GM19328 (cell line): ENCODE results near the gene DGLUCY.
"Not testable (repeated sequence)": the region's sequence is repeated elsewhere in the genome, so short reads cannot be mapped to it uniquely, and the experiment has no call there.

ENCODE experiments used
- ATAC-seq: cut with Tn5 transposase; IDR thresholded peaks from one replicate; pipeline ENCODE4 v1.9.1; 2021; ENCODE audit warnings: mild to moderate bottlenecking, moderate library complexity; ENCODE audit not compliant: unreplicated experiment

Gene DGLUCY

DNA sequence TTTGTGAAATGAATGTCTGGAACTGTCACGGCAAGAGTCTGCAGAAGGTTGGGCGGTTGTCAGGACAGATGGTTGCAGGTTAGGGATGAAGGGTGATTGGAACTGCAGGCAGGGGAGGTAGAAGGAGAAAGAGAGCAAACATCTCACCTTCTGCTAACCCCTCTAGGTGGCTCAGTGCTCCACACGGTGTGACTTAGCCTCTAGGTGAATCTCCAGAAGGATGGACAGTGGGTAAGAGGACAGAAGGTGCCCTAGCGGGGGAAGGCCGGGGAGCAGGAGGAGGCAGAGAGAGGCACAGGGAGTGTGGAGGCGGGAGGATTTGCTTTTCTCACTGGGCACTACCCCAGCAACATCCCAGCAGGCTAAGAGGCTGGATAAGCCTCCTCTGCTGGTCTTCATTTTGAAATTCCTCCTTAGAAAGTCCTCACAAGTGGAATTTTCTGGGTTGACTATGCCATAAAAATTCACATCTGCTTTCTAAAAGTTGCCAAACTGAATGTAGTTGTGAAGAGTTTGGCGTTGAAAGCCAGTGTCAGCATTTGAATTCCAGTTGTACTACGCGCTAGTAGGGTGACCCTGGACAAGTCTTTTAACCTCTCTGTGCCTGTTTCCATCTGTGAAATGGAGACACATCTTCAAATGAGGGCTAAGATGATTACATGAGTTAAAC lies 141.3 kb downstream of the DGLUCY start:
- no peak for ATAC-seq

DNA sequence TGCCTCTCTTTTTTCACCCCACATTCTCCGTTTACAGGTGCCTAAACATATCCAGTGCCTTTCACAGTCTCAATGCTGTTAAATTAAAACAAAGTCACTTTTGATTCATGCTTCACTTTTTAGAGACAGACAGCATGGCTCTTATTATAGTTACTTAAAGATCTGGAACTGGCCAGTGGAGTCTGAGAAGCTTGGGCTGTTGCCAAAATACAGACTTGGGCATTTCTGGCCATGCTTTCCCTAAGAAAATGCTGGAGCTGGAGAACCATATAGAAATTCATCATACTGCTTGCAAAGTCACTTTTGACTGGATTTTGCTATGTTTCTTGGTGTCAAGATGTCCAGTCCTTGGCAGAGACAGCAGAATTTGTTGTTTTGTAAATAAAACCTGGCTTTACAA lies 142.8 kb downstream of the DGLUCY start:
- no peak for ATAC-seq

DNA sequence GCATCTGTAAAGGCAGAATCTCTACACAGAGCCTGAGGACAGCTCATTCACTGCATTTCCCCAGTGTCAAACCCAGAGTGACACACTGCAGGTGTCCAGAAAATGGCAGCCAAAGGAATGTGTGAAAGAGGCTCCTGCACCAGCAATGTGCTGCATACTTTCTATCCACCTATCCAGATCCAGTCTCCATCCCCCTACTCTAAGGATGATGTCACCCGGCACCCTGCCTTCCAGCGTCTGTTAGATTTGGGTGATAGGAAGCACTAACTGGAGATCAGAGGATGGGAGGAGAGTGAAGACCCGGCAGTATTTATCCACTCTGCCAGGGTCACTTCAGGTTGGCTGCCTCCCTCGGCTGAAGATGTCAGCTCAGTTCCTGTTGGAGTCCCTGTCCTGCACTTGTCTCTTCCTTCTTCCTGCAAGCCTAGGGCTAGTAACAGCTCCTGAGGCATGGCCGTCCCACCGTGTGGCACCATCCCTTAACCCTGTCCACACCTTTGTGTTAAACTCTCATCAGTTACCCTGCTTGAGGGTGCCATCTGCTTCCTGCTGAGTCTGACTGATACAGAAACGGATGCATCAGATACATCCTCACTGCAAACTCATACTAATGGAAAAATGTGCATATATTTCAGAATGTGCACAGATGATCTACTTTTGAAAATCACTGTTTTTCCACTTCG lies 143.6 kb downstream of the DGLUCY start:
- no peak for ATAC-seq

DNA sequence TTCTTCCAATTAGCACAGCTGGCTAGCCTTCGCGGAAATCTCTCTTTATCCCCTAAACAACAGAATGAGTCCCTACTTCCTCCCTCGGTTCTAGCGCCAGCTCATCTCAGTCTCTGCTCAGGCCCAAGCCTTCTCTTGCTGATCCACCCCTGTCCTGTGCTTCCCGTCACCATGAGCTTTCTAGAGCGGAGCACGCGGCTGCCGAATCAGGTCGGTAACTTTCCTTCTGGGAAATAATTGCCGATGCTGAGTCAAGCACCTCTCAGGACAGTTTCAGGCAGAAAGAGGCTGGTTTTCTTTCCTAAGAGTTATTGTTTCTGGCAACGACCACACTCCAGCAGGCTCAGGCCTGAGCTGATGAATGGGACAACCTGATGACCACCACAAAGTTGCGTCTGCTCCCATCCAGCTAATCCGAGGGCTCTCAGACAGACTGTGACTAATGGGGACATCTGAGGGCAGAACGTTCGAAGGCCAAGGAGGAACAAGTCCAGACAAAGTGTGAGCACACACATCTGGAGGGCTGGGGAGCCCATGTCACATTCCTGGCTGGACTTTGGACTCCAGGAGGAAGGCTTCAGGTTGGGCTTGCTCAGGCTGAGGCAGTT lies 144.2 kb downstream of the DGLUCY start:
- ATAC-seq: no peak

DNA sequence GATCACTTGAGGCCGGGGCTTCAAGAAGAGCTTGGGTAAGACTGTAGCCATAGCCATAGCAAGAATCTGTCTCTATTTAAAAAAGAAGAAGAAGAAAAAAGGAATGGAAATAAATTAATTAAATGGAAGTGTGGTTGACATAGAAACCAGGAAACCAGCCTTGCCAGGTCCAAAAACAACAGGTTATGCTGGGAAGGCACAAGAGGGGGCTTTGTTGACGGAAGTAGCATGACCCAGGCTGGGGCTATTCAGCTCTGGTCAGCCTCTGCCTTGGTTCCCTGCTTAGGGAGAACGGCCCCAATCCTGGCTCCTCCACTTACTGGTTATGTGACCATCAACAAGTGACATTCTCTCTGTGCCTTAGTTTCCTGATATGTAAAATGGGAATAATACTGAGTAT lies 145.0 kb downstream of the DGLUCY start:
- ATAC-seq: no peak

DNA sequence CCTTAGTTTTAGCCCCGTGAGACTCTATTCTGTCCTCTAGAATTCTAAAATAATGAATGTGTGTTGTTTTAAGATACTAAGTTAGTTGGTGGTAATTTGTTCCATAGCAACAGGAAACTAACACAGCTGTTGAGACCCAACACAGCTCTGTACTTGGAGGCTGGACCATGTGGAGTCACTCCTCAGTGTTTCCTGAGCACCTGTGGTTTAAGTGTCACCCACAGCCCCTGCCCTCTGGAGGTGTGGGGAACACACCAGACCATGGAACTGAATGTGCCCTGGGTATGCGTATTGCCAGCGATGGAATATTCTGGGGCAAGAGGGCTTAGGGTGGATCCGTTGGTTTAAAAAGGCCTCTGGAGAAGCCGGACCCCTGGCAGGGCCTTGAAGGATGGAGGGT lies 147.2 kb downstream of the DGLUCY start:
- no peak for ATAC-seq

- no peak for ATAC-seq
These were observed 148.2 kb downstream of the DGLUCY start for GRCh38 chr14:91261986-91262549.

DNA sequence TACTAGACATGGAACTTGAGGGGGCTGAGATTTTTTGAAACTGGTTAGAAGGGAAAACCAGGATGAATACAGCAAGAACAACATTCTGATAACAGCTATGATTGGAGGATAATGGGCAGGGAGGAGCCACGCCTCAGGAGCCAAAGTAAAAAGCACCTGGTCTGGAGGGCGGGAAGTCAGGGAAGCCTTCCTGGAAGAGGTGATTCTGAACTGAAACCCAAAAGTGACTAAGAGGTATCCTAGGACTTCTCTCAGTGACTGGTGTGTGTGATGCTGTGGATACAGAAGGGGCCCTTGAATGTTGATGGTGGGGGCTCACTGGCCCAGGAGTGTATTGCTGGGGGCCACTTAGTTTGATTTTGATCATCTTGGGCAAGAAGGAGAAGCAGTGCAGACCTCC lies 149.5 kb downstream of the DGLUCY start:
- ATAC-seq: no peak

- ATAC-seq: no peak
These were observed 150.6 kb downstream of the DGLUCY start for GRCh38 chr14:91264151-91265150.

GRCh38 chr14:91265404-91265803 lies 151.5 kb downstream of the DGLUCY start:
- no peak for ATAC-seq

DNA sequence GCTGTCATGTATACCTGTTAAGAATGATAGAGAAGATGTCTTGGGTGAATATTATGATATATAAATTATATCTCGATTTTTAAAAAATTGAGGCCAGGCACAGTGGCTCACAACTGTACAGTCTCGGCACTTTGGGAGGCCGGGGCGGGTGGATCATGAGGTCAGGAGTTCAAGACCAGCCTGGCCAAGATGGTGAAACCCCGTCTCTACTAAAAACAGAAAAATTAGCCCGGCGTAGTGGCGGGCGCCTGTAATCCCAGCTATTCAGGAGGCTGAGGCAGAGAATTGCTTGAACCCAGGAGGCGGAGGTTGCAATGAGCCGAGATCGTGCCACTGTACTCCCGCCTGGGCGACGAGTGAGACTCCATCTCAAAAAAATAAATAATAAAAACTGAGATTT lies 152.4 kb downstream of the DGLUCY start:
- ATAC-seq: not testable (repeated sequence)

DNA sequence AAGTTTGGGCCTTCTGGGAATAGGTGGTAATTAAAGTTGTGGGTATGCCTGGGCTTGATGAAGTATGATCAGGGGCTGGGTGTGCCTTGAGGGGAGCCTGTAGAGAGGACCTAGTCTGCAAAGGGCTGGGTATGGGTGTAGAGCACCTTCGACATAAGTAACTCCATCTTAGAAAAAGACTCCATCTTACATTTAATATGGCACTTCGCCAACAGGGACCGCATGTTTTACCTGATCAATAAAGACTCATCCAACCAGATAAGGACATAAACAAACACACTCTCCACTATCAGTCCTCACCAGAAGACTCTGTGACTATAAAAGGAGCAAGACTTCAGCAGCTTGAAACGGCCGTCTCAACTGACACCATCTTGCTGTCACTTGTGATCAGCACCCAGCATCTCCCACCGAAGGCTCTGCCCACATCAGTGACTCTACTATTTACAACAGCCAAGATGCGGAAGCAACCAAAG lies 154.1 kb downstream of the DGLUCY start:
- ATAC-seq: no peak

- ATAC-seq: no peak
These were observed 155.5 kb downstream of the DGLUCY start for GRCh38 chr14:91269076-91269991.

DNA sequence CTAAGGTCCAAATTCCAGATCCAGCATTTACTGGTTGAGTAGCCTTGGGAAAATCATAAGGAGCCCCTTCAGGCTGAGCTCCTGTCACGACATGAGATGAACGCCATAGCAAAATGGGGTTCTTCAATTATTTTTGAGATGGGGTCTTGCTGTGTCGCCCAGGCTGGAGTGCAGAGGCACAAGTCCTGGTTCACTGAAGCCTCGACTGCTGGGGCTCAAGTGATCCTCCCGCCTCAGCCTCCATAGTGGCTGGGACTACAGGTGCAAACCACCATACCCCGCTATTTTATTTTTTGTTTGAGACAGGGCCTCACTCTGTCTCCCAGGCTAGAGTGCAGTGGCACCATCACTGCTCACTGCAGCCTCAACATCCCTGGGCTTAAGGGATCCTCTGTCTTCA lies 156.3 kb downstream of the DGLUCY start:
- no peak for ATAC-seq

DNA sequence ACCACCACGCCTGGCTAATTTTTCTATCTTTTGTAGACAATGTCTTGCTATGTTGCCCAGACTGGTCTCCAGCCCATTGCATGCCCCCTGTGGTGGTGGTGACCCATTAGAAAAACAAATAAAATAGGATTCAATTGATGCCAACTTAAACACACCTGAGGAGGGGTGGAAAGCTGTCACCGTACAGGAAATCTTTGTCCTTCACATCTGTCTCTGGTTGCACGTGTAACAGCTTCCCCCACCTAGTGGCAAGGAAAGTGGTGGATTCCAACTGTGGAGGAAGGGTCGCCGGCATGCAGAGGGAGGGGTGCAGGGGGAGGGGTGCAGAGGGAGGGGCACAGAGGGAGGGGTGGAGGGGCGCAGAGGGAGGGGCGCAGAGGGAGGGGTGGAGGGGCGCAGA lies 156.7 kb downstream of the DGLUCY start:
- ATAC-seq: no peak

GRCh38 chr14:91271639-91272038 lies 157.8 kb downstream of the DGLUCY start:
- no peak for ATAC-seq

DNA sequence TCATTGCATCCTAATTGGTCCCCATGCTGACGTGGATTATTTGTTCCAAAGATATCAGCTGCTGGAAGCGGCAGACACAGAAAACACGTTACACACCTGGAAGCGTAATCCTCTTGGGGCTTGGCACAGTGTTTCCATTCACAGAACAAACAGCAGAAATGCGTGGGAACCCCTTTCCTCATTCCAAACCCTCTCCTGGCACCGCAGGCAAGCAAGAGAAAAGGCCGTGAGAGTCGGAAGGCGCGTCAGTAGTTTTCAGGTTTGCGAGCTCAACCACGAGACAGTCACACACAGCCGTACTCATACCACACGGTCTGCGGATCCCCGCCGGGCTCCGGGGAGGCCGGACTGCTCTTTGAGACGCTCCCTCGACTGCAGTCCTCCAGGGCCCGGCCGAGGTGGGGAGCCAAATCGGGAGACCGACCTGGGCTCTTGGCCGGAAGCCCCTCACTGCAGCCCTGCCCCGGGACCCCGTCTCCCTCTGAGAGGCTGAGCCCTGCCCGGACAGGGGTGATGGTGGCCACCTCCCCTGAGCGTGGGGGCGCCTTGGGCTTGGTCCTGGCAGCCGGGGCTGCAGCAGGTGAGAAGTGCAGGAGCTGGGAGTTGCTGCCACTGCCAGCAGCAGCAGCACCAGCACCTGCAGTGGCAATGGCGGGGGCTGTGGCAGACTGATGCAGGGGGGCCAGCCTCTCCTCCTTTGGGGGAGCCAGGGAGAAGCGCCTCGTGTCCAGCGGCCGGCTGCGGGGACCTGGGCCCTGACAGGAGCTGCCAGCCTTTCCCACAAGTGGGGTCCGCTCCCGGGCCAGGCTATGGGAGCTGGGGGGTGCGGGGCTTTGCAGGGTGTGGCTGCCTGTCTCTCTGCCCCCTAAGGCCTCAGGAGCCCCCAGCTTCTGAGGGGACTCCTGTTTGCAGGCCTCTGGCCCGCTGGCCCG lies 158.7 kb downstream of the DGLUCY start:
- ATAC-seq: no peak

- ATAC-seq: no peak
These were observed 159.5 kb downstream of the DGLUCY start for GRCh38 chr14:91273273-91273884.
